T-helper 1 cell treated with Interleukin-12 subunit alpha and Interleukin-12 subunit beta and Interleukin-4 antibody, amounts not matched to agents 30 μg/mL and 1 μg/mL, for 36 hours (primary cell): ENCODE measurements around the gene PLSCR4.

ENCODE experiments used
- H3K27ac Mint-ChIP-seq: one replicate; pipeline ENCODE4 v1.8.0; 2021; ENCODE audit warnings: mild to moderate bottlenecking, mixed read lengths
- H3K27me3 Mint-ChIP-seq: one replicate; pipeline ENCODE4 v1.8.0; 2021; ENCODE audit warnings: low read depth, mixed read lengths
- H3K36me3 Mint-ChIP-seq: one replicate; pipeline ENCODE4 v1.8.0; 2021; ENCODE audit warnings: low read depth, mixed read lengths
- H3K4me1 Mint-ChIP-seq: one replicate; pipeline ENCODE4 v1.8.0; 2021; ENCODE audit warnings: low read depth, mixed read lengths
- H3K4me3 Mint-ChIP-seq: one replicate; pipeline ENCODE4 v1.8.0; 2021; ENCODE audit warnings: mild to moderate bottlenecking, moderate library complexity, mixed read lengths
- H3K9me3 Mint-ChIP-seq: one replicate; pipeline ENCODE4 v1.8.0; 2021; ENCODE audit warnings: mixed read lengths

PLSCR4 gene

DNA sequence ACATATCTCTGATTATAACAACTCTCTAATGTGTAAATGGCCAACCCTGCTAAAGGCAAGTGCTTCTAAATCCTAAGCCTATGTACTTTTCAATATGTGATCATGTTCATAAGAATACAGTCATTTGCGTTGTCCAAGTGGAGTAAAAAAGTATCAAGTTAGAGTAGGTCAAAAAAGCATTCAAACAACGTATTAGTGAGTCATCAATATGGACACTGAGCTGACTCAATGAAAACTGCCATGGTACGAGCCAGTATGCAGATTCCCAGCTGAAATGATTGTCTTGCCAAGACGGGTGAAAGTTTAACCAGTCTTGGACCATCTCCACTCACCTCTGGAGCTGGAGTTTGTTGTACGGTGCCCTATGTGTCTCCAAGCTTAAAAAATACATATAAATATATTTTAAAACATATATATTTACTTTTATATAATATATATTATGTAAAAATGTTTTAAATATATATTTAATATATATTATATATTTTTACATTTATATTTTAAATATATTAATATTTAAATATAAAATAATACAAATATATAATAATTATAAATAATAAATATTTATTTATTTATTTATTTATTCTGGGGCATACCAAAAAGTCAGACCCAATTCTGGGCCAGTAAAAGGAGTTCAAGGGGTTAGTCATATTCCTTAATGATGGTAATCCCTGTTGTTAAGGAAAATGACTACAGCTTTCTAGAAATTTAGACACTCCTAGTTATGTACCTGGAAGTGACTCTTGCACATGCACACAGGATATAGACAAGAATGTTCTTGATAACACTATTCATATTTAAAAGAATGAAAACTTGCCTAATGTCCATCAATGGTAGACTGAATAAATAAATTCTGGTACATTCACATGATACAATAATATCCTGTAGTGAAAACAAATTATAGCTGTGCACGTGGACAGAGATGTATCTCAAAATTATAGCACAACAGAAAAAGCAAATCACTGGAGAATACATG, 27.2 kb downstream of the PLSCR4 start:
- Mint-ChIP-seq H3K27me3 (no peaks in the 10 kb centered on the region), H3K9me3 (no peaks in the 10 kb centered on the region), H3K4me1 (no peaks in the 10 kb centered on the region), H3K4me3 (no peak overlapping the region), H3K36me3 (no peaks in the 10 kb centered on the region), H3K27ac (no peak overlapping the region)

DNA sequence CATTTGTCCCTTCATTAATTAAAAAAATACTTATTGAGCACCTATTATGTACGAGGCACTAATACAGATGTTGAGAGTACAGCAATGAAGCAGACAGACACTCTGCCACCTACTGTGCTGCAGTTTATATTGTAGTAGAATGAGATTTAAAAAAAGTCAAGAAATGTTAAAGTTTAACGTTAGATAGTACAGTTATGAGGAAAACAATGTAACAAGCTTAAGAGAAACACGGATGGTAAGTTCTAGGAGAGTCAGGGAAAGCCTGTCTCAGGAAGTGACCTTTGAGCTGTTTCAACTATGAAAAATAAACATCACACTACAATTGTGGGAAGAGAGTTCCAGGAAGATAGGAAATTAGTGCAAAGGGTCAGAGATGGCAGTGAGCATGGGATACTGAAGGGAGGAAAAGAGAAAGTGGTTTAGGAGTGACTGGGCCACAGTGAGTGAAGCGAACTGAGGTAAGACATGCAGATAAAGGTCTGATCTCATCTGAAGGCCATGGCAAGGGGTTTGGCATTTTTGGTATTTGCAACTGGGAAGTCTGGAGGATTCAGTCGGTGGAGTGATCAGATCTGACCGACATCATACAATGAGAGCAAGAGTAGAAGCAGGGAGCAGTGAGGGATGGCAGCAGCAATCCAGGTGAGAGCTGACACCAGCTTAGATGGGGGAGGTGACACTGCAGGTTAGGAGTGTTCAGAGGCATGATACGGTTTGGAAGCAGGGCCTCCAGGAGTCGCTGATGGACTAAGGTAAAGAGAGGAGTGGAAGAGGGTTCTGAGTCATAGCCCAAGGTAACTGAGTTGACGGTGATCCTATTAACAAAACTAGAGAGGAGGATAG, 28.5 kb downstream of the PLSCR4 start:
- Mint-ChIP-seq H3K36me3 (no peaks in the 10 kb centered on the region), H3K27ac (no peak overlapping the region), H3K4me3 (no peak overlapping the region), H3K9me3 (no peaks in the 10 kb centered on the region), H3K27me3 (no peaks in the 10 kb centered on the region), H3K4me1 (no peaks in the 10 kb centered on the region)

DNA sequence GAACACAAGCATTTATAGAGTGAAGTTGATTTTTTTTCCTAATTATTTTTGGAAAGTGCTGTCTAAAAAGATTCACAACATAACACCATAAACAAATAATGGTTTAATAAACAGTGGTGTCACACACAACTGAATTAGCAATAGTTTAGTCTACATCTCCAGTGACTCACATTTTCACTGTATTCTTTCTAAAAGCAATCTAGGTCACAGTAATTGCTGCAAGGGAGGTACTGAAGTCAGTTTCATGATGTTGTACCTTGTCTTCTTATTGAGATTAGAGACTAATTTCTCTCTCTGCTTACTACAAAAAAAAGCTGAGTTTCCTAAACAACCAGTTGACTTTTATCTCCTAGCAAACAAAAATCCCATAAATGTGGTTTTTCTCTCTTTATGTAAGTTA, 29.6 kb downstream of the PLSCR4 start:
- Mint-ChIP-seq H3K27me3 (no peaks in the 10 kb centered on the region), H3K9me3 (no peaks in the 10 kb centered on the region), H3K4me3 (no peak overlapping the region), H3K27ac (no peak overlapping the region), H3K36me3 (no peaks in the 10 kb centered on the region), H3K4me1 (no peaks in the 10 kb centered on the region)

DNA sequence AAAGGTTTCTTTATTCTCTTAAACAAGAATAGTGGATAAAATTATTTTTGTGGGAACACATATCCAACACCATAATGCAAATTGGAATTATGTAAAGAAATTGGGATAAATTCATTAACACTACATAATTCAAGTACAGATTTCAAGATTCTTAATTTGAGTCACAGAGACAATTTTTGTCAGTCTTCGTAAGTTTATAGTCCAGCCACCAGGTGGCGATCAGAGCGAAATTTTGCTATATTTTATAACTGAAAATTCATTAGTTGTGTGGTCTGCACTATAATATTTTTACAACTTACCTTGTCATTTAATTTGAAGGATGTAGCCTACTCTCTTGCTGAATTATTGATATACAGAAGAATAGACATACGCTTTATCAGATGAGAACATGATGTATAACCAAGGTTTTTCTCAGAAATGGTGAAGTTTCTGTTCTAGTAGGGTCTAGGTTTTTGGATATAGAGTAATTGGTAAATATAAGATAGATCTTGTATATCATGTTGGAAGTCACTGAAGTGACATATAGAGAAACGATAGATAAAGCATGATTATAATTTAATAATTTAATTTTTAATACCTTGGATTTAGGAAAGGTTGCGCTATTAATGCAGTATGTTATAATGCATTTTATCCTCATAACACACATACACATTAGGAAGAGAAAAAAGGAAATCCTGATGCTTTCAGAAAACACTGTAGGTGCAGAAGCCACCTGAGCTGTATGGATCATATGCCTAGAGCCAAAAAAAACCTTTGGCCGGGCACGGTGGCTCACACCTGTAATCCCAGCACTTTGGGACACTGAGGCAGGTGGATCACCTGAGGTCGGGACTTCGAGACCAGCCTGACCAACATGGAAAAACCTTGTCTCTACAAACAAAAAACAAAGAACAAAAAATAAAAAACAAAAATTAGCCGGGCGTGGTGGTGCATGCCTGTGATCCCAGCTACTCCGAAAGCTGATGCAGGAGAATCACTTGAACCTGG, 31.7 kb downstream of the PLSCR4 start:
- Mint-ChIP-seq H3K36me3 (no peaks in the 10 kb centered on the region), H3K9me3 (no peaks in the 10 kb centered on the region), H3K4me3 (no peak overlapping the region), H3K27ac (no peak overlapping the region), H3K27me3 (no peaks in the 10 kb centered on the region), H3K4me1 (no peaks in the 10 kb centered on the region)

DNA sequence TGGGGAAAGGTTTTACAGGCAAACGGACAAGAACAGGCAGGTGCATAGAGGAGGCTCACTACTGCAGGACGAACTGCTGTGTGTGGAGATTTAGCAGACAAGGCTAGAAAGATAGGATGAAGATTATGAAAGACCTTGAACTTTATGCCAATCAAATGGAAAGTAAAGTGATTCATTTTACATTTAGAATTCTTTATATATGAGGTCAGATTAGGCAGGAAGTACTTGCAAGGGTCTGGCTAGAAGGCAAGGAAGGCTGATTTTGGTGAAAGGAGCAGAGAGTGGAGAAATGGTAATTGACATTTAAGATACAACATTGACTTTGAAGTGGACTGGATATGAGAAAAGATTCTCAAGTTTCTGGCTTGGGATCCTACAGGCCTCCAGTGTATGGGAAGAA, 33.6 kb downstream of the PLSCR4 start:
- no peaks in the 10 kb centered on the region for H3K27me3 Mint-ChIP-seq

DNA sequence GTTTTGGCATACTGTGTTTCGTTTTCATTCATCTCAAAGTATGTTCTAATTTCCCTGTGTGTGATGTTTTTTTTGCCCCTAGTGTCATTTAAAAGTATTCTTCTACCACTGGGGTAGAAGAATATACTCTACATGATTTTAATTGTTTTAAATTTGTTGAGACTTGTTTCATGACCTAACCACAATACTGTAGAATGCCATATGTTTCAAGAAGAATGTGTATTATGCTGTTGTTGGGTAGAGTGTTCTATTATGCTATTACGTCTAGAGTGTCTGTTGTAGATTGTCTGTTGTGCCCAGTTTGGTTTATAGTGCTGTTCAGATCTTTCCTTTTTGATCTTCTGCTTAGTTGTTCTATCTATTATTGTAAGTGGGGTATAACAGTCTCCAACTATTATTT, 36.4 kb downstream of the PLSCR4 start:
- Mint-ChIP-seq H3K4me3 (no peak overlapping the region), H3K27me3 (no peaks in the 10 kb centered on the region), H3K27ac (no peak overlapping the region), H3K36me3 (no peaks in the 10 kb centered on the region), H3K9me3 (no peaks in the 10 kb centered on the region), H3K4me1 (no peaks in the 10 kb centered on the region)

More for the DNA sequence above, 33.6 kb downstream of the PLSCR4 start:
- Mint-ChIP-seq H3K36me3 (no peaks in the 10 kb centered on the region), H3K4me1 (no peaks in the 10 kb centered on the region), H3K9me3 (no peaks in the 10 kb centered on the region), H3K4me3 (no peak overlapping the region), H3K27ac (no peak overlapping the region)

DNA sequence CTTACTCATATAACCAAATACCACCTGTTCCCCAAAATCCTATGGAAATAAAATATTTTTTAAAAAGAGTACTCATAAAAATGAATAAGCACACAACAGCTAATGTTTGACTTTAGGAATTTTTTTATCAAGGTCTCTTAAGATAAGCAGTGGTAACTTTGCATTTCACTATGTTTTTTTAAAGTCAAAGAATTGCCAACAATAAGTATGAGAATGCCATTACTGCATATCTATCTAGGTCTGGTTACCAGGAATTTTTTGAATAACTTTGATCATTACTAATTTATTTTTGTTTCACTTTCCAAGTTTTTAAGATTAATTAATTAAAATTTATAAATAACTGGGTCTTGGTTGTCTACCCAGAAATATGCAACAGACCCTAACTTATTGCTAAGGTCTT, 41.5 kb downstream of the PLSCR4 start:
- H3K36me3 Mint-ChIP-seq = no peaks in the 10 kb centered on the region
- H3K4me3 Mint-ChIP-seq = no peak overlapping the region
- H3K27me3 Mint-ChIP-seq = no peaks in the 10 kb centered on the region
- H3K27ac Mint-ChIP-seq = no peak overlapping the region
- H3K4me1 Mint-ChIP-seq = no peaks in the 10 kb centered on the region
- H3K9me3 Mint-ChIP-seq = no peaks in the 10 kb centered on the region

DNA sequence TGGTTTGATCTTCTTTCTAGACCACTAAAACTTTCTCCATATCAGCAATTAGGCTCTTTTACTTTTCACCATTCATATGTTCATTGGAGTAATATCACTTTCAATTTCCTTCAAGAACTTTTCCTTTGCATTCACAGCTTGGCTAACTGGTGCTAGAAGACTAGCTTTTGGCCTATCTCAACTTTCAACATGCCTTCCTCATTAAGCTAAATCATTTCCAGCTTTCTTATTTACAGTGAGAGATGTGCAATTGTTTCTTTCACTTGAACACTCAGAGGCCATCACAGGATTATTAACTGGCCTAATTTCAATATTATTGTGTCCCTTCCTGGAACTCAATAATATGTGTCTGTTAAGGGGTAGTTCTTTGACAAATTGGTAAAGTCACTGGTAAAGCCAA, 47.1 kb downstream of the PLSCR4 start:
- H3K27ac Mint-ChIP-seq = no peak overlapping the region
- H3K9me3 Mint-ChIP-seq = no peaks in the 10 kb centered on the region
- no peaks in the 10 kb centered on the region for H3K36me3 Mint-ChIP-seq
- H3K4me3 Mint-ChIP-seq = no peak overlapping the region
- peaks cover 15% of the 10 kb centered on the region for H3K27me3 Mint-ChIP-seq
- no peaks in the 10 kb centered on the region for H3K4me1 Mint-ChIP-seq

DNA sequence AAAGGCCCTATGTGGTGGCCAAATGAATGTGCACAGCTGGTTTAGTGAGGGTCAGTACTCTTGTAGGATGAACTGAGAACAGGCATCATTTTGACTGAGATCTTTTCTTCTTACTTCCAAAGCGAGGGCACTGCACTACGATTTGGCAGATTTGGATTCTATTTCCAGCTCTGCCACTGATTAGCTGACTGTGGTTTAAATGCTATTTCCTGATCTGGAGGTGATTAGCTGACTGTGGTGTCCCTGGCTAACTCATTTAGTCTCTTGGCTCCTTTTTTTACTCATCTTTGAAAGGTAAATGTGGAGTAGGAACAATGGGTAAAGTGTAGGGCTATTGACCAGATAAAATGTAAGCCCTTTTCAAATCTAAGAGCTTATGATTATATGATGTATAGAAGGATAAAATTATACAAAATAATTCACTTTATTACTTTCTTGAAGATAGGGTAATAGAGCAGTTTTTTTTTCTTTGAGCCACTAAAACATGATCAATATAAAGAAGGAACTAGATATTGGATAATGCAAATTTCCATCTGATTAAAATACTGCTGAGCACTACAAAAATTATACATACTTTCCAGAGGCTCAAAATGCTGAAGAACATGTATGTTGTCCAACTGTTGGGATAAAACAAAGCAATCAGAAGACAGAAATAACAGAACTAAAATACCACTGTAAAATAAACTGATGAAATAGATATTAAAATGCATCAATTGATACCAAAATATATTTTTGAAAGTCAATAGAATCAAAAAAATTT, 50.3 kb downstream of the PLSCR4 start:
- Mint-ChIP-seq H3K9me3 (no peaks in the 10 kb centered on the region), H3K27me3 (peaks cover 19% of the 10 kb centered on the region), H3K27ac (no peak overlapping the region), H3K36me3 (no peaks in the 10 kb centered on the region), H3K4me3 (no peak overlapping the region), H3K4me1 (no peaks in the 10 kb centered on the region)

DNA sequence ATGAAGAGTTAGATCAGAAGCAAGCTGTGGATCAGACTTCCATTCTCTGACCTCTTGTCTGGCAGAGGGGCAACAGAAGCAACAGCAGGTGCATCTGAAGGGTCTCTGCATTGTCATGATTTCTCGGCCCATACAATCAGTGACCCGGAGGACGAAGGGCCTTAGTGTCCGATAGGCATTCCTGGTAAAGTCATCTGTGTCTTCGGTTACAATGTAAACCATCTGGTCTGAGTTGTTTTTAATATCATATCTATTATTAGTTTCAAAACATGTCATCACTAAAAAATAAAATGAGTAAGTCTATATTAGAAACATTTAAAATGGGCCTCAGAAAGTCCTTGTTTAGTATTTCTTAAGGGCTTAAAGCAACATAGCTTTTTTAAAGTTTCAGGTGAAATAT, 51.1 kb downstream of the PLSCR4 start:
- H3K27me3 Mint-ChIP-seq = peaks cover 23% of the 10 kb centered on the region
- H3K4me1 Mint-ChIP-seq = no peaks in the 10 kb centered on the region

DNA sequence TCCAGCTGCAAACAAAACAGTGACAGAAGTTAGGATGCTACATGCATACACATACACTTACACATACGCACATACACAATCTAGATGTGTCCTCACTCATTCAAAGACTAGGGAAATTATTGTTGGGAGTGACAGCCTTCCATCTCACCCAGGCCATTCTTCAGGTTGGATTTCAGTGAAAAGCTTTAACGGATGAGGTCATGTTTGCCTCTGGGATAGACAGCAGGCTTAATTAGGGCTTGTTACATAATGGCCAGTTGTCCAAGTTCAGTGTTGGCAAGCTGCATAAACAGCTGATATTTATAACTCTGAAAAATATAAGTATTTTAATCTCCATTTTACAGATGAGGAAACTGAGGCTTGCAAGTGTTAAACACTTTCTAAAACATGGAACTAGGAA, 54.1 kb downstream of the PLSCR4 start:
- no peak overlapping the region for H3K4me3 Mint-ChIP-seq
- H3K27ac Mint-ChIP-seq = no peak overlapping the region
- no peaks in the 10 kb centered on the region for H3K9me3 Mint-ChIP-seq
- H3K36me3 Mint-ChIP-seq = no peaks in the 10 kb centered on the region
- no peaks in the 10 kb centered on the region for H3K4me1 Mint-ChIP-seq
- peaks cover 18% of the 10 kb centered on the region for H3K27me3 Mint-ChIP-seq

More for the DNA sequence above, 51.1 kb downstream of the PLSCR4 start:
- Mint-ChIP-seq H3K4me3 (no peak overlapping the region), H3K9me3 (no peaks in the 10 kb centered on the region), H3K27ac (no peak overlapping the region), H3K36me3 (no peaks in the 10 kb centered on the region)

DNA sequence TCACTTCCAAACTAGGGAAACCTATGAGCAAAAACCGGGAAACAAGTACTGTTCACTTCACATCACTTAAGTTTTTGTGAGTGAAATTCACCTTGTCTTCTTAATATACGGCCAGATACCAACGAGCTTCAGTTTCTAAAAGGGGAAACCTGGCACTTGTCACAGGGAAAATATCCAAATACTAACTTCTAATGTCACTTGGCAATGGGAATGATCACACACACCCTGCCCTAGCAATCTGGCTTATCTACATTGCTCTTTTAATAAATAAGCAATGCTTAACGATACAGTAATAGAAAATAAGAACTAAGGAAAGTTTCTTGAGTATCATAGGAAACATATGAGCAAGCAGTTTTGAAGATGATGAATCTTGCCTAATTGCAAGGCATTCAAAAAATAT, 55.3 kb downstream of the PLSCR4 start:
- Mint-ChIP-seq H3K27me3 (peaks cover 12% of the 10 kb centered on the region), H3K9me3 (no peaks in the 10 kb centered on the region), H3K36me3 (no peaks in the 10 kb centered on the region), H3K4me3 (no peak overlapping the region), H3K27ac (no peak overlapping the region), H3K4me1 (no peaks in the 10 kb centered on the region)

DNA sequence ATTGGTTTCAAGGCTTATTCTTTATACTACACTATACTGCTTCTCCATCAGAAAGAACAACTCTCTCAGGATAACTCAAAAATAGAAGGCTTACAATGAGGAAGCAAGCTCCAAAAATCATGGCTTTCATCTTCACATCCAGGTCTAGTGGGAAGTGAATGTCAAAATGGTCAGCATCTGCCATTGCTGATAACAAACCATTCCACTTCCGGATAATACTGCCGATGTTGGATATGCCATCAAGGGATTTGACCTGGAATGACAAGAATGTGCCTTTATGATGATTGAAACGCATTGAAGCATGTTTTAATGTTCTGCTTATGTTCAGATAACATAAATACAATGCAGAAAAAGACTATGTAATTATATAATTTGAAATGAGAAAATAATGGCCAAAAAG, 55.9 kb downstream of the PLSCR4 start:
- no peaks in the 10 kb centered on the region for H3K9me3 Mint-ChIP-seq
- H3K27me3 Mint-ChIP-seq = peaks cover 12% of the 10 kb centered on the region
- H3K4me3 Mint-ChIP-seq = no peak overlapping the region
- H3K4me1 Mint-ChIP-seq = no peaks in the 10 kb centered on the region
- H3K36me3 Mint-ChIP-seq = no peaks in the 10 kb centered on the region
- H3K27ac Mint-ChIP-seq = no peak overlapping the region
